SK-N-SH treated with all-trans-retinoic acid at 6 μM for 48 hours (cell line): Measurements from ENCODE around the gene HLCS.

ENCODE experiments used
- CSRNP3 ChIP-seq: fragments of 250-450 bp; sonication (Bioruptor Pico); IDR thresholded peaks from 2 replicates; pipeline ENCODE4 v1.5.1; 2021; ENCODE audit warnings: mild to moderate bottlenecking, moderate library complexity
- PATZ1 ChIP-seq: fragments of 250-450 bp; sonication (Bioruptor Pico); IDR thresholded peaks from 2 replicates; pipeline ENCODE4 v1.8.0; 2020; ENCODE audit warnings: mild to moderate bottlenecking, moderate library complexity, borderline replicate concordance
- SNAI2 ChIP-seq: fragments of 250-450 bp; sonication (Bioruptor Pico); IDR thresholded peaks from 2 replicates; pipeline ENCODE4 v1.5.0; 2020; ENCODE audit warnings: mild to moderate bottlenecking, moderate library complexity
- TCF4 ChIP-seq: fragments of 250-450 bp; sonication (Bioruptor Pico); IDR thresholded peaks from 2 replicates; pipeline ENCODE4 v1.8.0; 2021; ENCODE audit warnings: mild to moderate bottlenecking, moderate library complexity, borderline replicate concordance
- TSHZ2 ChIP-seq: fragments of 250-450 bp; sonication (Bioruptor Pico); IDR thresholded peaks from 2 replicates; pipeline ENCODE4 v1.5.0; 2020; ENCODE audit warnings: mild to moderate bottlenecking, moderate library complexity
- ZFP30 ChIP-seq: fragments of 450-650 bp; formaldehyde crosslinking; IDR thresholded peaks from 2 replicates; pipeline ENCODE4 v1.5.0; 2022; ENCODE audit warnings: mild to moderate bottlenecking, moderate library complexity
- ZNF565 ChIP-seq: fragments of 450-650 bp; formaldehyde crosslinking; conservative IDR thresholded peaks from 2 replicates; pipeline ENCODE4 v1.5.0; 2020; ENCODE audit warnings: low read depth, mild to moderate bottlenecking, moderate library complexity
- ZNF8 ChIP-seq: fragments of 450-650 bp; formaldehyde crosslinking; IDR thresholded peaks from 2 replicates; pipeline ENCODE4 v1.5.0; 2020; ENCODE audit warnings: mild to moderate bottlenecking, moderate library complexity
- TF ChIP-seq, protein P1 (sequence below): fragments of 250-450 bp; sonication (Bioruptor Pico); IDR thresholded peaks from 2 replicates; pipeline ENCODE4 v1.8.0; 2021; ENCODE audit warnings: low read depth, mild to moderate bottlenecking, moderate library complexity, borderline replicate concordance

- TF ChIP-seq TCF4 (CRISPR knock-in tag) (no peak), TSHZ2 (CRISPR knock-in tag) (no peak), SNAI2 (CRISPR knock-in tag) (no peak), ZNF565 (CRISPR knock-in tag) (no peak), PATZ1 (CRISPR knock-in tag) (no peak), ZNF8 (CRISPR knock-in tag) (no peak), ZFP30 (CRISPR knock-in tag) (no peak), CSRNP3 (CRISPR knock-in tag) (no peak)
- TF ChIP-seq, protein P1, sequence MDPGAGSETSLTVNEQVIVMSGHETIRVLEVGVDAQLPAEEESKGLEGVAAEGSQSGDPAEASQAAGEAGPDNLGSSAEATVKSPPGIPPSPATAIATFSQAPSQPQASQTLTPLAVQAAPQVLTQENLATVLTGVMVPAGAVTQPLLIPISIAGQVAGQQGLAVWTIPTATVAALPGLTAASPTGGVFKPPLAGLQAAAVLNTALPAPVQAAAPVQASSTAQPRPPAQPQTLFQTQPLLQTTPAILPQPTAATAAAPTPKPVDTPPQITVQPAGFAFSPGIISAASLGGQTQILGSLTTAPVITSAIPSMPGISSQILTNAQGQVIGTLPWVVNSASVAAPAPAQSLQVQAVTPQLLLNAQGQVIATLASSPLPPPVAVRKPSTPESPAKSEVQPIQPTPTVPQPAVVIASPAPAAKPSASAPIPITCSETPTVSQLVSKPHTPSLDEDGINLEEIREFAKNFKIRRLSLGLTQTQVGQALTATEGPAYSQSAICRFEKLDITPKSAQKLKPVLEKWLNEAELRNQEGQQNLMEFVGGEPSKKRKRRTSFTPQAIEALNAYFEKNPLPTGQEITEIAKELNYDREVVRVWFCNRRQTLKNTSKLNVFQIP (CRISPR knock-in tag) = no peak
These were observed 1.9 kb upstream of the HLCS start for GRCh38 chr21:36968414-36968813.
